Transverse colon (tissue), 3 donors: ENCODE data around the gene CDH24.

Source experiments
- EP300 ChIP-seq: sonication (generic); formaldehyde crosslinking; IDR thresholded peaks from one replicate; pipeline ENCODE4 v1.6.1; 2017; ENCODE audit warnings: antibody characterized with exemption, low read depth
- POLR2A ChIP-seq: fragments of 450-650 bp; IDR thresholded peaks from one replicate; pipeline ENCODE4 v1.6.1; 2016; ENCODE audit warnings: antibody characterized with exemption, mild to moderate bottlenecking, moderate library complexity
- TF ChIP-seq, protein P1 (sequence below), 5 experiments: fragments of 200-600 bp in 3 of 5; fragments of 450-650 bp in 2 of 5; sonication (generic) in 3 of 5; IDR thresholded peaks; 1 replicate in 2 of 5; 2 replicates in 3 of 5; pipeline ENCODE4 v1.5.1; 2016 to 2017; ENCODE audit warnings: antibody characterized with exemption in 5 of 5, inconsistent platforms in 3 of 5, mild to moderate bottlenecking in 2 of 5, moderate library complexity in 1 of 5

DNA sequence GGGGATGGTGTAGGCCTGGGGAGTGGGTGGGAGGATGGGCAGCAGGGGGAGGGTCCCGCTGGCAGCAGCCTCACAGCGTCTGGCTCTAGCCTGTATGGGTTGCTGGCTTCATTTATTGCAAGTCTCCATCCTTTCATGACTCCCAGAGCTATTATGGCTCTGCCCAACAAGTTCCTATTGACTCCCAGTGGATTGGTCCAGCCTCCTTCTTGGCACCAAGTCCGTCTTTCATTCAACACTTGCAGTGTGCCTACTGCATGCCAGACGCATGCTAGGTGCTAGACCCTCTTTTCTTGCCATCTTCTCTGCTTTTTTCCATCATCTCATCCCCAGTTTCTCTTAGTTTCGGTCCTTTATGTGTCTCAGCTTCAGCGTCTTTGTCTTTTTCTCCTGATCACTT, 14.2 kb downstream of the CDH24 start:
- TF ChIP-seq, protein P1, sequence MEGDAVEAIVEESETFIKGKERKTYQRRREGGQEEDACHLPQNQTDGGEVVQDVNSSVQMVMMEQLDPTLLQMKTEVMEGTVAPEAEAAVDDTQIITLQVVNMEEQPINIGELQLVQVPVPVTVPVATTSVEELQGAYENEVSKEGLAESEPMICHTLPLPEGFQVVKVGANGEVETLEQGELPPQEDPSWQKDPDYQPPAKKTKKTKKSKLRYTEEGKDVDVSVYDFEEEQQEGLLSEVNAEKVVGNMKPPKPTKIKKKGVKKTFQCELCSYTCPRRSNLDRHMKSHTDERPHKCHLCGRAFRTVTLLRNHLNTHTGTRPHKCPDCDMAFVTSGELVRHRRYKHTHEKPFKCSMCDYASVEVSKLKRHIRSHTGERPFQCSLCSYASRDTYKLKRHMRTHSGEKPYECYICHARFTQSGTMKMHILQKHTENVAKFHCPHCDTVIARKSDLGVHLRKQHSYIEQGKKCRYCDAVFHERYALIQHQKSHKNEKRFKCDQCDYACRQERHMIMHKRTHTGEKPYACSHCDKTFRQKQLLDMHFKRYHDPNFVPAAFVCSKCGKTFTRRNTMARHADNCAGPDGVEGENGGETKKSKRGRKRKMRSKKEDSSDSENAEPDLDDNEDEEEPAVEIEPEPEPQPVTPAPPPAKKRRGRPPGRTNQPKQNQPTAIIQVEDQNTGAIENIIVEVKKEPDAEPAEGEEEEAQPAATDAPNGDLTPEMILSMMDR (IDR thresholded peaks at IDR 0.05): no peak
- TF ChIP-seq POLR2A: no peak
- TF ChIP-seq EP300: no peak
